Epithelial cell of proximal tubule (primary cell): ENCODE data around the gene CACNA2D1. TPM values are rescaled to one million over a fixed set of nuclear protein-coding genes. Genes with fewer than 3 reads are reported as not detected.

ENCODE experiments used
- DNase-seq: peaks from one replicate; pipeline ENCODE4 v3.0.0-alpha.2; 2011; ENCODE audit warnings: low read depth
- H3K4me3 ChIP-seq: 2 replicates; pipeline ENCODE4 v1.5.1; 2011; ENCODE audit warnings: low read depth, mild to moderate bottlenecking, low read length
- total RNA-seq: library from RNA; depleted of rRNA; stranded (reverse); fragments of >200 nt; gene quantifications from 2 replicates; pipeline ENCODE4 v1.2.3, GENCODE V29; 2015
- TF ChIP-seq, protein P1 (sequence below): conservative IDR thresholded peaks from 2 replicates; pipeline ENCODE4 v1.5.1; 2012; ENCODE audit warnings: low read depth, mild to moderate bottlenecking, low read length

CACNA2D1 gene
- total RNA-seq, 1 donor from 2014 or later = 6.1 TPM

- TF ChIP-seq, protein P1, sequence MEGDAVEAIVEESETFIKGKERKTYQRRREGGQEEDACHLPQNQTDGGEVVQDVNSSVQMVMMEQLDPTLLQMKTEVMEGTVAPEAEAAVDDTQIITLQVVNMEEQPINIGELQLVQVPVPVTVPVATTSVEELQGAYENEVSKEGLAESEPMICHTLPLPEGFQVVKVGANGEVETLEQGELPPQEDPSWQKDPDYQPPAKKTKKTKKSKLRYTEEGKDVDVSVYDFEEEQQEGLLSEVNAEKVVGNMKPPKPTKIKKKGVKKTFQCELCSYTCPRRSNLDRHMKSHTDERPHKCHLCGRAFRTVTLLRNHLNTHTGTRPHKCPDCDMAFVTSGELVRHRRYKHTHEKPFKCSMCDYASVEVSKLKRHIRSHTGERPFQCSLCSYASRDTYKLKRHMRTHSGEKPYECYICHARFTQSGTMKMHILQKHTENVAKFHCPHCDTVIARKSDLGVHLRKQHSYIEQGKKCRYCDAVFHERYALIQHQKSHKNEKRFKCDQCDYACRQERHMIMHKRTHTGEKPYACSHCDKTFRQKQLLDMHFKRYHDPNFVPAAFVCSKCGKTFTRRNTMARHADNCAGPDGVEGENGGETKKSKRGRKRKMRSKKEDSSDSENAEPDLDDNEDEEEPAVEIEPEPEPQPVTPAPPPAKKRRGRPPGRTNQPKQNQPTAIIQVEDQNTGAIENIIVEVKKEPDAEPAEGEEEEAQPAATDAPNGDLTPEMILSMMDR = no peak
- DNase-seq = no peak
- H3K4me3 ChIP-seq = no peak overlapping the region
Observed at GRCh38 chr7:82318786-82319185, 124.8 kb downstream of the CACNA2D1 start.

- no peak for DNase-seq
- no peak overlapping the region for H3K4me3 ChIP-seq
- TF ChIP-seq, protein P1 = no peak
Observed at GRCh38 chr7:82317760-82318159, 125.8 kb downstream of the CACNA2D1 start.

- no peak for DNase-seq
- H3K4me3 ChIP-seq = no peak overlapping the region
- TF ChIP-seq, protein P1 = no peak
Observed at GRCh38 chr7:82317257-82317721, 126.3 kb downstream of the CACNA2D1 start.

DNA sequence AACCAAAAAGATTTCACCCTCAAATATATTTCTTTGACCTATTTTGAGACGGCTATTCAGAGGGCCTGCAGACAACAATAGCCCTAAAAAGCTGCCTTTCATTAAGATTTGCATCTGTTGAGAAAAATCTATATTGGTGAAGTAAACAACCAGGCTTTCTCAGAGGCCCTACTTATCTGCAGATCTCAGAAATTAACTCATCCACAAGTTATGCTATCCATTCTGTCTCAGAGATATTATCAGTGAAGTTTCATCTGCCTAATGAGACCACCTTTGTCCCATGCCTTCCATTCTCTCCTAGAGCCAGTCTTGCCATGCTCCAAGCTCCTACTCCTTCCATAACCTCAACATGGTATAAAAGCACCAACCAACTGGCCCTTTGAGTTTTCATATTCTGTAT lies 130.3 kb downstream of the CACNA2D1 start:
- no peak for DNase-seq
- no peak overlapping the region for H3K4me3 ChIP-seq
- TF ChIP-seq, protein P1 = no peak

GRCh38 chr7:82312646-82313045 lies 130.9 kb downstream of the CACNA2D1 start:
- TF ChIP-seq, protein P1 = no peak
- no peak for DNase-seq
- H3K4me3 ChIP-seq = no peak overlapping the region

GRCh38 chr7:82305347-82306005 lies 138.1 kb downstream of the CACNA2D1 start:
- no peak for DNase-seq
- TF ChIP-seq, protein P1 = no peak
- no peak overlapping the region for H3K4me3 ChIP-seq

DNA sequence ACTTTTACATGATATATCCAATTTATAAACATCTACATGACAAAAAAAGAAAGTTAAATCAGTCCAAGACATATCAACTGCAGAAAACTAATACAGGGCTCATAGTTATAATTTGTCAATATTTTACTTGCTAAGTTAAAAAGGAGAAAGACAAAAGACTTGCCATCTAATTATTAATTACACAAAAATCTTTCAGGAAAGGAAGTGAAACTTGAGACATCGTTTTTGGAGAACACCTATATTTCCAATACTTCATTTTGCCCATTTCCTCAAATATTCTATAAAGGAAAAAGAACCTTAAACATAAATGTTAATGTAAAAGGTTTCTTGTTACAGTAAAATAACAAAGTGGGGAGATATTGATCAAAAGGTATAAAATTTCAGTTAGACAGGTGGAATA lies 148.7 kb downstream of the CACNA2D1 start:
- TF ChIP-seq, protein P1 = no peak
- DNase-seq = no peak
- no peak overlapping the region for H3K4me3 ChIP-seq
